GM10248 (cell line): ENCODE data around the gene MEST.
"Not testable (repeated sequence)": the region's sequence is repeated elsewhere in the genome, so short reads cannot be mapped to it uniquely, and the experiment has no call there.

Experiments used
- CTCF ChIA-PET: fragments of 300-600 bp; sonication (Branson Sonifier 250); formaldehyde crosslinking; extraction: SDS; loops from one replicate; lab custom pipeline; 2021; ENCODE audit warnings: antibody characterized with exemption; lab: Yijun Ruan, JAX
- POLR2A ChIA-PET: fragments of 350-650 bp; sonication (Branson Sonifier 250); formaldehyde crosslinking; extraction: SDS; loops from one replicate; lab custom pipeline; 2020; ENCODE audit warnings: antibody characterized with exemption; lab: Yijun Ruan, JAX
- DNase-seq: peaks from one replicate; pipeline ENCODE4 v3.0.0; 2012; ENCODE audit errors: extremely low spot score
- TF ChIP-seq, protein P1 (sequence below): IDR thresholded peaks from 2 replicates; pipeline ENCODE4 v1.5.1; 2012; ENCODE audit warnings: mild to moderate bottlenecking, low read depth; ENCODE audit errors: extremely low read depth, missing control alignments, control extremely low read depth

MEST gene

DNA sequence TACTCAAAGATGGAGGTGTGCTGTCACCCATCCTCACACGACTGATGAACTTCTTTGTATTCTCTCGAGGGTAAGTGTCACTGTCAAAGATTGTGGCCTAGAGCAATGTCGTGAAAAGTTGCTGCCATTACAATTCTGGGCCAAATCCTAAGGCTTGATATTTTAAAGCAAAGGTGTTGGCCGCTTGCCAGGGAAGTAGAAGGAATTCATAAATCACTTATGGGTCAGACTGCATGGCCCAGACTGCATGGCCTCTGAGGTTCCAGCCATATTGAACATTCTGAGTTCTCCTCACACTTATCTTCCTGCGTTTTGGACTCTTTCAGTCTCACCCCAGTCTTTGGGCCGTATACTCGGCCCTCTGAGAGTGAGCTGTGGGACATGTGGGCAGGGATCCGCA lies 8.6 kb downstream of the MEST start:
- DNase-seq: no peak
- CTCF ChIA-PET: interaction anchor here (0.8 to 2.0 kb wide), 2 partner anchors 16 to 23 kb away, joined by 3 to 4 read pairs; no protein-coding TSS in a partner anchor
- TF ChIP-seq, protein P1, sequence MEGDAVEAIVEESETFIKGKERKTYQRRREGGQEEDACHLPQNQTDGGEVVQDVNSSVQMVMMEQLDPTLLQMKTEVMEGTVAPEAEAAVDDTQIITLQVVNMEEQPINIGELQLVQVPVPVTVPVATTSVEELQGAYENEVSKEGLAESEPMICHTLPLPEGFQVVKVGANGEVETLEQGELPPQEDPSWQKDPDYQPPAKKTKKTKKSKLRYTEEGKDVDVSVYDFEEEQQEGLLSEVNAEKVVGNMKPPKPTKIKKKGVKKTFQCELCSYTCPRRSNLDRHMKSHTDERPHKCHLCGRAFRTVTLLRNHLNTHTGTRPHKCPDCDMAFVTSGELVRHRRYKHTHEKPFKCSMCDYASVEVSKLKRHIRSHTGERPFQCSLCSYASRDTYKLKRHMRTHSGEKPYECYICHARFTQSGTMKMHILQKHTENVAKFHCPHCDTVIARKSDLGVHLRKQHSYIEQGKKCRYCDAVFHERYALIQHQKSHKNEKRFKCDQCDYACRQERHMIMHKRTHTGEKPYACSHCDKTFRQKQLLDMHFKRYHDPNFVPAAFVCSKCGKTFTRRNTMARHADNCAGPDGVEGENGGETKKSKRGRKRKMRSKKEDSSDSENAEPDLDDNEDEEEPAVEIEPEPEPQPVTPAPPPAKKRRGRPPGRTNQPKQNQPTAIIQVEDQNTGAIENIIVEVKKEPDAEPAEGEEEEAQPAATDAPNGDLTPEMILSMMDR: no peak
- POLR2A ChIA-PET: no interaction called here

DNA sequence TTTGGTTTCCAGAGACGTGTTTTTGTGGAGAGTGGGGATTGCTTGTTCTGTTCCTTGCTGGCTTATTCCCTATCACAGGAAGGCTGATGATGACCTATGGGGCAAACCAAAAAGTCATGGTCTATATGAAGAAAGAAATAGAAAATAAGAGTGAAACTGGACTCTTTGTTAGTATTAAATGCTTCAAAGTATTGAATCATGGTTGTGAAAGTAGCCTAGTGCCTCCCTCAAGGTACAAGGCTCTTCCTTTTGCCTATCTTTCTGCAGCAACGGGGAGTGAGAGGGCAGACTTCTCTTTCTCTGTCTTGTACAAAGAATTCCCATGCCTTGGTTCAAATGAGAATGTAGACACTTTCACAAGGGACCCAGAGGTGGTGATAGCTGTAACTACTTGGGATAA lies 9.0 kb downstream of the MEST start:
- no peak for DNase-seq
- ChIA-PET POLR2A (no interaction called here), CTCF (interaction anchor here (1.3 to 2.0 kb wide), 2 partner anchors 16 to 63 kb away, joined by 3 to 4 read pairs; no protein-coding TSS in a partner anchor)
- TF ChIP-seq, protein P1: no peak

DNA sequence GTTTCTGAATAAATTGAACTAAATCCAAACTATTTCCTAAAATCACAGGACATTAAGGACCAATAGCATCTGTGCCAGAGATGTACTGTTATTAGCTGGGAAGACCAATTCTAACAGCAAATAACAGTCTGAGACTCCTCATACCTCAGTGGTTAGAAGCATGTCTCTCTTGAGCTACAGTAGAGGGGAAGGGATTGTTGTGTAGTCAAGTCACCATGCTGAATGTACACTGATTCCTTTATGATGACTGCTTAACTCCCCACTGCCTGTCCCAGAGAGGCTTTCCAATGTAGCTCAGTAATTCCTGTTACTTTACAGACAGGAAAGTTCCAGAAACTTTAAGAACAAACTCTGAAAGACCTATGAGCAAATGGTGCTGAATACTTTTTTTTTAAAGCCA lies 13.9 kb downstream of the MEST start:
- POLR2A ChIA-PET: no interaction called here
- DNase-seq: no peak

DNA sequence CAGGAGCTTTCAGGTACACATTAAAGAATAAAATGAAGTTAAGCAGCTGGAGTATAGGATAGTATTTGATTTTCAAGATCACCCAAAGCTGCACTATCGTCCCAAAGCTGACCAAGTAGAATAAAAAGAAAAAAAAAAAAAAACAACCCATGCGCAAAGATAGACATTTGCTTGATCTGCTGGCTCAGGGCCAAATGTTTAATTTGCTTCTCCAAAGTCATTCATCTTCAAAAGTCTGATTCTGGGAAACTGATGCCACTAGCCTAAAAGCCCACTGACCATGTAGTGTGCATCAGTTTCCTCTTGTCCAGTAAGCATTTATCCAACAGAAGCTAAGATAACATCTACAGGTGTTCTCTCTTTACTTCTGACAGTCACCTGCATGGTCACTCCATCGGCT lies 14.5 kb downstream of the MEST start:
- CTCF ChIA-PET: interaction anchor here (1.0 kb wide), 1 partner anchor 17 kb away, joined by 3 read pairs; no protein-coding TSS in a partner anchor
- TF ChIP-seq, protein P1: no peak
- POLR2A ChIA-PET: no interaction called here
- DNase-seq: no peak

More for the DNA sequence above, 13.9 kb downstream of the MEST start:
- CTCF ChIA-PET: interaction anchor here (1.0 kb wide), 1 partner anchor 17 kb away, joined by 3 read pairs; no protein-coding TSS in a partner anchor
- TF ChIP-seq, protein P1: no peak

DNA sequence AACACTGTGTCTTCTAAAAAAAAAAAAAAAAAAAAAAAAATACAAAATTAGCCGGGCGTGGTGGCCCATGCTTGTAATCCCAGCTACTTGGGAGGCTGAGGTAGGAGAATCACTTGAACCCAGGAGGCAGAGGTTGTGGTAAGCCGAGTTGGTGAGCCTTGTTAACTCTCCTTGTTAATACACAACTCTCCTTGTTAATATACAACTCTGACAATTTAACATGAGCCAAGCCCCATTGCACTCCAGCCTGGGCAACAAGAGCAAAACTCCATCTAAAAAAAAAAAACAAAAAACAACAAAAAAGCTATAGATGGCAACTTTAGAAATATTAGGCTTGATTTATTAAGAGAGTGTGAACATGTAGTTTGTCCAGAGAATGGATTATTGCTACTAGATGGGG lies 20.2 kb downstream of the MEST start:
- POLR2A ChIA-PET, DNase-seq: not testable (repeated sequence)
- CTCF ChIA-PET: interaction anchor here (1.0 kb wide), 1 partner anchor 246 kb away, joined by 3 read pairs; no protein-coding TSS in a partner anchor

DNA sequence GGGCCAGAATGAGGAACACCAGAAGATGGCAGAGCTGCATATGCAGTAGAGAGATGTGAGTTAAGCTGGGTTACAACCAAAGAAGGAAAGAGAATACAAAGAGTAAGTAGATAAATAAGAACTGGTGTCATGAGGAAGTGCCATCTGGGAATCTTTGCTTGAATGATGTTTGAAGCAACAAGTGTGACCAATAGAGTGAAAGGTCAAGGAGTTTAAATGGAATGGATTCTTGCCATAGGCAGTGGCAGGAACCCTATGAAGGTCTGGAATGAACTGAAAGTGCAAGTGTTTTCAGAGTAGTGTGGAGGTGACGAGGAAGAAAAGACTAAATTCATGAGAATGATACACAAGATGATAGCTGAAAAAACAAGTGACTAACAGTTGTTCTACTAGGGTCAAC lies 21.6 kb downstream of the MEST start:
- no peak for DNase-seq
- ChIA-PET CTCF (no interaction called here), POLR2A (no interaction called here)
- TF ChIP-seq, protein P1: no peak

DNA sequence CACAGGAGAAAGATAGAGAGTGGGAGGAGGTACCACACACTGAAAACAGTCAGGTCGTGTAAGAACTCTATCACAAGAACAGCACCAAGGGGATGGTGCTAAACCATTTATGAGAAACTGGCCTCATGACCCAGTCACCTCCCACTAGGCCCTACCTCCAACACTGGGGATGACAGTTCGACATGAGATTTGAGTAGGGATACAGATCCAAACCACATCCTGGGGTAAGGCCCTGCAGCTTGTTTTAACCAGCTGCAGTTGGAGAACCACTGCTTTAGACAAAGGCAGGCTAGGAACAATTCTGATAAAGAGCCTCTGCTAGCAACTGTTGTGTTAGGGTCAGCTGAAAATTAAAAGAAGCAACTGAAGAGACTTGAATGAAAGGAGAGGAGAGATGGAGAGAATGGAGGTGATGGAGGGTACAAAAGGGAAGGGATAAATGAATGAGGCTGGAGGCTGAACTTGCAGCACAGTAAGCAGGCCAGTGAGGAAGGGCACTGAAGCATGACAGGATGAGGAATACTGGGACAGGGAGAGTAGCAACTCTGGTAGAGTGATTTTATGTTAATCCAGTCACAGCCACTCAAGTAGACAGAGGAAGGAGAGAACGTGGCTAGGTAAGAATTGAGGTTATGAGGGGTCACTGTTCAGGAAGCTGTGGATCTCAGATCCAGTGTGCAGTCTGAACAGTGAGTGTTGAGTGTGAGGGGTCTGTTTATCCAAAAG lies 23.6 kb downstream of the MEST start:
- DNase-seq: no peak
- ChIA-PET POLR2A (no interaction called here), CTCF (no interaction called here)
- TF ChIP-seq, protein P1: no peak
